ENCODE results near the gene ZNF277.

ZNF277 gene

GRCh38 chr7:112346381-112347060 lies 140.0 kb downstream of the ZNF277 start:
- in situ Hi-C loops (cut with MboI; ENCODE audit: low sequenced_read_pairs) = no loop called here

GRCh38 chr7:112347088-112347487 lies 140.6 kb downstream of the ZNF277 start:
- in situ Hi-C loops (cut with MboI; ENCODE audit: low sequenced_read_pairs) = no loop called here

GRCh38 chr7:112350585-112350984 lies 144.1 kb downstream of the ZNF277 start:
- in situ Hi-C loops (cut with MboI; ENCODE audit: low sequenced_read_pairs) = no loop called here

DNA sequence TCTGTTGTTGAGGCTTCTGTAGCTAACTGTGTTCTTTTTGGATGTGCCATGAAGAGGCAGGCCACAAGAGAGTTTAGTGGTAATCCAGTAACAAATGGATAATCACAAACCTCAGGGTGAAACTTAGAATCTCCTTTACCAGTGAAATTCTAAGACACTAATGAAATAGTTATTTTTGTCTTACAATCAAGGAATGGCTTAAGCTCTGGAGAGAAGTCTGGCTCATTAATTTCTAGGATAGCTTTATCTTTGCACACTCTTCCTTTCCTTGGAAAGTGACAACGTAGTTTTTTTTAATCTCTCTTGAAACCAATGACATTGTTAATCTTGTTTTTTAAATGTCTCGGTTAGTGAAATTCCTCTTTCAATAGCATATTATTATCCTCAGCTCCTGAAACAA lies 150.1 kb downstream of the ZNF277 start:
- in situ Hi-C loops (cut with MboI; ENCODE audit: low sequenced_read_pairs) = no loop called here

DNA sequence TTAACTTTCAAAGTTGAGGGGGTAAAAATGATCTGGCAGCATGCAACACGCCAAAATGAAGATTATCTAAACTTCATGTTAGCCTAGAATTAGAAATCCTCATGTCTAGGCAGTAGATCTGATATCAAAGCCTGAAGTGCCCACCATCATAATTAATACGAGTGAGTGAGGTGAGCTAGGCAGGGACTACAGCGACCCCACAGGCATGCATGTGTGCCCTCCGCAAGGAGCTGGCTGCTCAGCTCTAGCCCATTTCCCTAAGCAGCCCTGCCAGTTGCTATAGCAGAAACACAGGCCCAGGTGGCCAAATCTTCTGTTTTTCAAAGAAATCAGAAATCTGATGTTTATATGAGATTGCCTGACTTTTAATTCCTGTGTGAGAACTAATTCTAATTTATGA lies 150.6 kb downstream of the ZNF277 start:
- in situ Hi-C loops (cut with MboI; ENCODE audit: low sequenced_read_pairs) = no loop called here

- in situ Hi-C loops (cut with MboI; ENCODE audit: low sequenced_read_pairs) = no loop called here
These were observed 152.0 kb downstream of the ZNF277 start for GRCh38 chr7:112358513-112358912.

- in situ Hi-C loops (cut with MboI; ENCODE audit: low sequenced_read_pairs) = no loop called here
These were observed 152.6 kb downstream of the ZNF277 start for GRCh38 chr7:112359086-112359485.

DNA sequence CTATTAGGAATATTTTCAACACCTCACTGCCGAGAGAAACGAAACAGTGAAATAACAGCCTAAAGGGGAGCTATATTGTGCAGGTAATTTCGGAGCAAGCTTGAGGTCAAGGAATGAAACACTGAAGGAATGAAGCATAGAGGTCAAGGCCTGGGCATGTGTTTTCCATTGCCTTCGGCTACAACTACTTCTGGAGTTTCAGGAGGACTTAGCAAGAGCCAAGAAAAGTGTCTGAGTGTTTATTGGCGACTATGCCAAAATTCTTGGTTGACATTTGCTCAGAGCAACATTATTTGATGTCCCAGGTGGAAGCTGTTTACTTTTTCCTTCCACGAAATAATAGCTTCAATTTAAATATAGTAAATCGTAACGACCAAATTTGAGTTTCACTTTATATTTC lies 154.2 kb downstream of the ZNF277 start:
- in situ Hi-C loops (cut with MboI; ENCODE audit: low sequenced_read_pairs) = no loop called here

DNA sequence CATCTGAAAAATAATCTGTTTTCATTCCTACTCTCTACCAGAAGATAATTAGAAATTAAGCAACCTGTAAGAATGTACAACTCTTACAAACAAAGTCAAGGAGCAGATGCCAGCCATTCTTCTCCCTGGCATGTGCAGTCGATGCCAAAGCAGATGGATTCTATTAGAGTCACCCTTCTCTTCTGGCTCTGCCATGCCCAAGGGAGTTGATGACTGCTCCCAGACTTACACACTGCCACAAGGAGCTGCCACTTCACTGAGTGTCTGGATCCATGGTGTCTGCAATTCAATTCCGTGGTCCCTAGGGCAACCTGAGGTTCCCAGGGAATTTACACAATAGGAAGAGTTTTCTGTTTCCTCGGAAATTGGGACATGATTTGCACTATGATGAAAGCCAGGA lies 154.7 kb downstream of the ZNF277 start:
- in situ Hi-C loops (cut with MboI; ENCODE audit: low sequenced_read_pairs) = no loop called here

- in situ Hi-C loops (cut with MboI; ENCODE audit: low sequenced_read_pairs) = no loop called here
These were observed 155.7 kb downstream of the ZNF277 start for GRCh38 chr7:112362053-112362650.

DNA sequence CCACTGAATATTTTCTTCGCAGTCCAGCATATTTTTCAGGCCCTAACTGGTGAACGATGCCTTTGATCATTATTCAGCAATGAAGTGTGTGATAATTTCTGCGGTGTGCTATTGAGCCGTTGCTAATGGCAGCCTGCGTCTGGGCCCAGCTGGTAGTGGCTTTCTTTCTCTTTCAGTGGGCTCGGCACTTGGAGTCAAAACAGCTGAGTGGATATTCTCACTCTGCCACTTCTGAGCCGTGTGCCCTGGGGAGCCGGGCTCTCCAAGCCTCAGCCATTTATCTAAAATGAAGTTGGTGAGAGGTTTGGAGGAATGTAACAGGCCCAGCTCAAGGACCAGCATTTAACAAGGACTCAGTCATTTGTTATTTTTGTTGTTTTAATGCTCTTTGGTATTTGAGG lies 156.2 kb downstream of the ZNF277 start:
- in situ Hi-C loops (cut with MboI; ENCODE audit: low sequenced_read_pairs) = no loop called here

DNA sequence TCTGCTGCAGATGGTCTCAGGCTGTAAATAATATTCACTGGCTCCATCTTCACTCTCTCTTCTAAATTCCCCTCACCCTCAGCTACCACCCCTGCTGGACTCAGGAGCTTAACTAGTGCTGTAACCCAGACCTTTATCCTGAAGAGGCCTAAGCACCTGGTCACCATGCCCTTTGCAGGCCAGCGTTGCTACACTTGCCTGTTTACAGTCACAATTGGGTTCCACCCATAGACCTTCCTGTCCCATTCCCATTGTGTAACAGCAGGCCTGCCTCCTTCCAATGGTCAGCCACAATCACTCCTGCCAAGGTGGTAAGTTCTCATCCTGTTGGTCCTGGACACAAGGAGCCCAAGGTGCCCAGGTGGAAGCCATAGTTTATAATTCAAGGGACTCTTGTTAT lies 157.9 kb downstream of the ZNF277 start:
- in situ Hi-C loops (cut with MboI; ENCODE audit: low sequenced_read_pairs) = no loop called here

DNA sequence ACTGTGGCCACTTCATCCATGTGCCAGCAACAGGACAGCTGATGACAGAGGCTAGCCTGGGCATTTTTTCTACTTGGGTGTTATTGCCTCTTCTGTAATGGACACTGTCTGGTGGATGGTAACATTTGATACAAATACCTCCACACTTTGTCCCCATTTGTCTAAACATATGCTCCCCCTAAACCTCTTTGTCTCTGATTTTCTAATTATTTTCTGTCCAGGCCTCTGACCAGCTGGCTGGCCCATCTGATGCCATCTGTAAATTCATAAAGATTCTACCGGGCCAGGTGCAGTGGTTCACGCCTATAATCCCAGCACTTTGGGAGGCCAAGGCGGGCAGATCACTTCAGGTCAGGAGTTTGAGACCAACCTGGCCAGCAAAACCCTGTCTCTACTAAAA lies 159.1 kb downstream of the ZNF277 start:
- in situ Hi-C loops (cut with MboI; ENCODE audit: low sequenced_read_pairs) = no loop called here

DNA sequence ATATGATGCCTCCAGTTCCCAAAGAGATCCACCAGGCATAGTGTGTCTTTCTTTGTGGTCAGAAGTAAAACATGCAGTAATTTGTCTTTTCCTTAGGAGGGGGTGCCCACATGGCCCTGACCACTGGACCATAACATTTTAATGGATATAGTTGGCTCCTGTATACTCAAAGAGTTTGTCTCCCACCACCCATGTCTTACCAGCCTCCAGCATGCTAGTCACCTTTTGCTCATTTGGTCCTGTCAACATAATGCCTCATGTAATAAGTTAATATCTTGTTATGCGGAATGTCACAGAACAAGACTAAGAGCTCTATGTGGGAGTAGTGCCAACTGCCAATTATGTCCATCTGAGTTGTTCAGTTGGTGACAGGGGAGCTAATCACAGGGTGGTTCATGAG lies 160.4 kb downstream of the ZNF277 start:
- in situ Hi-C loops (cut with MboI; ENCODE audit: low sequenced_read_pairs) = no loop called here

GRCh38 chr7:112370436-112370835 lies 163.9 kb downstream of the ZNF277 start:
- in situ Hi-C loops (cut with MboI; ENCODE audit: low sequenced_read_pairs) = no loop called here

DNA sequence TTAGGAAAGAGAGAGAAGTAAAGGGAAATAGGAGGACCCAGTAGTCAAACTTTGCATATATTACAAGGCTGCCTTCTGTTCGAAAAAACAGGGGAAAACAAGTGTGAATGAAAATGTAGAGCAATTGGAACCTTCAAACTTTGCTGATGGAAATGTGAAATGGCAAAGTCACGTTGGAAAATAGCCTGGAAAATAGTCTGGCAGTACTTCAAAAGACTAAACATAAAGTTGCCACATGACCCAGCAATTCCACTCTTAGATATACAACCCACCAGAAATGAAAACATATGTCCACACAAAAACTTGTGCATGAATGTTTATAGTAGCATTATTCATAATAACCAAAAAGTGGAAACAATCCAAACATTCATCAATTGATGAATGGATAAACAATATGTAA lies 165.2 kb downstream of the ZNF277 start:
- in situ Hi-C loops (cut with MboI; ENCODE audit: low sequenced_read_pairs) = no loop called here

GRCh38 chr7:112372101-112372500 lies 165.6 kb downstream of the ZNF277 start:
- in situ Hi-C loops (cut with MboI; ENCODE audit: low sequenced_read_pairs) = no loop called here

DNA sequence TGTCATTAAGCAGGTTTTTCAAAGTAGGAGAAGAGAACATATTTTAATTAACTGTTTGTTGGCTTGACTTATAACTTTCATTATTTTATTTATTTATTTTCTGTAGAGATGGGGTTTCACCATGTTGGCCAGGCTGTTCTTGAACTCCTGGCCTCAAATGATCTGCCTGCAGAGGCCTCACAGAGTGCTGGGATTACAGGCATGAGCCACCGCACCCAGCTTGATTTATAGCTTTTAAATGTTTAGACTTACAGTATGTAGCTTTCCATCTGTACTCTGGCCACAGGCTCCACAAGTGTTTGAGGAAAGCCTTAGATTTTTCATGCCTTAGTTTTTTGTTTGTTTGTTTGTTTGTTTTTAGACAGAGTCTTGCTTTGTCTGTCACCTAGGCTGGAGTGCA lies 171.1 kb downstream of the ZNF277 start:
- in situ Hi-C loops (cut with MboI; ENCODE audit: low sequenced_read_pairs) = no loop called here

DNA sequence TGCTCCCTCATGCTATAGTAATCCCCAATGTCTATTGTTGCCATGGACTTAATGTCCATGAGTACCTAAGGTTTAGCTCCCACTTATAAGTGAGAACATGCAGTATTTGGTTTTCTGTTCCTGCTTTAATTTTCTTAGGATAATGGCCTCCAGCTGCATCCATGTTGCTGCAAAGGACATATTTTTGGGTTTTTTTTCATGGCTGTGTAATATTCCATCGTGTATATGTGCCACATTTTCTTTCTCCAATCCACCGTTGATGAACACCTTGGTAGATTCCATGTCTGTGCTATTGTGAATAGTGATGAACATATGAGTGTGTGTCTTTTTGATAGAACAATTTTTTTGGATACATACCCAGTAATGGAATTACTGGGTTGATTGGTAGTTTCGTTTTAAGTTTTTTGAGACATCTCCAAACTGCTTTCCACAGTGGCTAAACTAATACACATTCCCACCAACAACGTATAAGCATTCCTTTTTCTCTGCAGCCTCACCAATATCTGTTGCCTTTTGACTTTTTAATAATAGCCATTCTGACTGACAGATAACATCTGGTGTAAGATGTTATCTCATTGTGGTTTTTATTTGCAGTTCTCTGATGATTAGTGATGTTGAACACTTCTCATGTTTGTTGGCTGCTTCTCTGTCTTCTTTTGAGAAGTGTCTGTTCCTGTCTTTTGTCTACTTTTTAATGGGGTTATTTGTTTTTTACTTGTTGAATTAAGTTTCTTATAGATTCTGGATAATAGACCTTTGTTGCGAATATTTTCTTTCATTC lies 175.0 kb downstream of the ZNF277 start:
- in situ Hi-C loops (cut with MboI; ENCODE audit: low sequenced_read_pairs) = no loop called here

GRCh38 chr7:112383671-112384417 lies 177.3 kb downstream of the ZNF277 start:
- in situ Hi-C loops (cut with MboI; ENCODE audit: low sequenced_read_pairs) = no loop called here

- in situ Hi-C loops (cut with MboI; ENCODE audit: low sequenced_read_pairs) = no loop called here
These were observed 179.0 kb downstream of the ZNF277 start for GRCh38 chr7:112385516-112385915.

Data from HL-60/S4 (cell line).